Measurements from ENCODE around the gene PQBP1. TPM values are rescaled to one million over a fixed set of nuclear protein-coding genes. Genes with fewer than 3 reads are reported as not detected.

Gene PQBP1
- total RNA-seq, 1 donor from 2014 or later = 25.2 TPM

GRCh38 chrX:48924270-48924669 lies 26.5 kb downstream of the PQBP1 start:
- no peak for DNase-seq

- no peak for DNase-seq
These were observed 29.4 kb downstream of the PQBP1 start for GRCh38 chrX:48927123-48927522.

GRCh38 chrX:48927736-48928382 lies 30.1 kb downstream of the PQBP1 start:
- no peak for DNase-seq

- no peak for DNase-seq
These were observed 36.0 kb downstream of the PQBP1 start for GRCh38 chrX:48933757-48934156.

GRCh38 chrX:48934581-48935300 lies 37.0 kb downstream of the PQBP1 start:
- DNase-seq = no peak

- DNase-seq = no peak
These were observed 37.6 kb downstream of the PQBP1 start for GRCh38 chrX:48935301-48935670.

- no peak for DNase-seq
These were observed 38.8 kb downstream of the PQBP1 start for GRCh38 chrX:48936429-48937053.

GRCh38 chrX:48937054-48937907 lies 39.6 kb downstream of the PQBP1 start:
- no peak for DNase-seq

- no peak for DNase-seq
These were observed 41.1 kb downstream of the PQBP1 start for GRCh38 chrX:48938721-48939425.

- no peak for DNase-seq
These were observed 41.9 kb downstream of the PQBP1 start for GRCh38 chrX:48939524-48940228.

- DNase-seq = no peak
These were observed 42.8 kb downstream of the PQBP1 start for GRCh38 chrX:48940404-48940955.

- DNase-seq = no peak
These were observed 45.2 kb downstream of the PQBP1 start for GRCh38 chrX:48942895-48943294.

- DNase-seq = peak; percentile 48
These were observed 48.0 kb downstream of the PQBP1 start for GRCh38 chrX:48945517-48946348.

- DNase-seq = no peak
These were observed 50.9 kb downstream of the PQBP1 start for GRCh38 chrX:48948589-48948988.

Other genes starting within 250 kb of the PQBP1 start
- 1.6 TPM for gene WAS, start 214.1 kb upstream of the PQBP1 start, total RNA-seq
- 2.9 TPM for gene SUV39H1, start 201.2 kb upstream of the PQBP1 start, total RNA-seq
- not detected for gene GLOD5, start 136.2 kb upstream of the PQBP1 start, total RNA-seq
- gene GATA1, start 111.3 kb upstream of the PQBP1 start, total RNA-seq = 0.41 TPM
- gene HDAC6, start 95.9 kb upstream of the PQBP1 start, total RNA-seq = 119 TPM
- not detected for gene ERAS, start 71.4 kb upstream of the PQBP1 start, total RNA-seq
- gene PCSK1N, start 62.3 kb upstream of the PQBP1 start, total RNA-seq = 2.5 TPM
- 36.7 TPM for gene TIMM17B, start 162 bp upstream of the PQBP1 start, total RNA-seq
- 11.1 TPM for gene SLC35A2, start 13.7 kb downstream of the PQBP1 start, total RNA-seq
- gene PIM2, start 21.1 kb downstream of the PQBP1 start, total RNA-seq = 1.8 TPM
- 30.8 TPM for gene OTUD5, start 59.7 kb downstream of the PQBP1 start, total RNA-seq
- 2.1 TPM for gene KCND1, start 73.9 kb downstream of the PQBP1 start, total RNA-seq
- 21.0 TPM for gene GRIPAP1, start 104.3 kb downstream of the PQBP1 start, total RNA-seq
- gene TFE3, start 145.4 kb downstream of the PQBP1 start, total RNA-seq = 27.1 TPM
- 2.7 TPM for gene CCDC120, start 161.1 kb downstream of the PQBP1 start, total RNA-seq
- 1.3 TPM for gene PRAF2, start 176.1 kb downstream of the PQBP1 start, total RNA-seq
- gene WDR45, start 182.0 kb downstream of the PQBP1 start, total RNA-seq = 20.3 TPM
- 22.9 TPM for gene GPKOW, start 225.8 kb downstream of the PQBP1 start, total RNA-seq